HG03060 (cell line): ENCODE results near the gene ACTR8.

Source experiments
- ATAC-seq: cut with Tn5 transposase; IDR thresholded peaks from one replicate; pipeline ENCODE4 v1.9.1; 2021; ENCODE audit warnings: low read depth, moderate number of reproducible peaks; ENCODE audit not compliant: unreplicated experiment

The ACTR8 gene

GRCh38 chr3:53836084-53836872 is 45.7 kb downstream of the ACTR8 start:
- ATAC-seq, result no peak

- no peak for ATAC-seq
Observed at GRCh38 chr3:53835257-53835656, 46.7 kb downstream of the ACTR8 start.

- no peak for ATAC-seq
Observed at GRCh38 chr3:53834429-53835095, 47.4 kb downstream of the ACTR8 start.

GRCh38 chr3:53833700-53834099 is 48.3 kb downstream of the ACTR8 start:
- ATAC-seq, result no peak

- no peak for ATAC-seq
Observed at GRCh38 chr3:53833053-53833645, 48.8 kb downstream of the ACTR8 start.

- ATAC-seq, result no peak
Observed at GRCh38 chr3:53830944-53831343, 51.0 kb downstream of the ACTR8 start.

GRCh38 chr3:53829605-53830004 is 52.3 kb downstream of the ACTR8 start:
- no peak for ATAC-seq

GRCh38 chr3:53828581-53828980 is 53.4 kb downstream of the ACTR8 start:
- ATAC-seq, result no peak

- ATAC-seq, result no peak
Observed at GRCh38 chr3:53826048-53826447, 55.9 kb downstream of the ACTR8 start.

GRCh38 chr3:53824795-53825194 is 57.2 kb downstream of the ACTR8 start:
- no peak for ATAC-seq

- ATAC-seq, result no peak
Observed at GRCh38 chr3:53823956-53824657, 57.8 kb downstream of the ACTR8 start.

GRCh38 chr3:53823026-53823955 is 58.7 kb downstream of the ACTR8 start:
- ATAC-seq, result no peak

- no peak for ATAC-seq
Observed at GRCh38 chr3:53822331-53822741, 59.6 kb downstream of the ACTR8 start.

GRCh38 chr3:53821631-53822121 is 60.3 kb downstream of the ACTR8 start:
- ATAC-seq, result no peak

GRCh38 chr3:53820756-53821580 is 61.0 kb downstream of the ACTR8 start:
- ATAC-seq, result no peak

GRCh38 chr3:53820084-53820483 is 61.9 kb downstream of the ACTR8 start:
- no peak for ATAC-seq

- ATAC-seq, result no peak
Observed at GRCh38 chr3:53819163-53819868, 62.6 kb downstream of the ACTR8 start.
